ENCODE results near the gene COMT.

DNA sequence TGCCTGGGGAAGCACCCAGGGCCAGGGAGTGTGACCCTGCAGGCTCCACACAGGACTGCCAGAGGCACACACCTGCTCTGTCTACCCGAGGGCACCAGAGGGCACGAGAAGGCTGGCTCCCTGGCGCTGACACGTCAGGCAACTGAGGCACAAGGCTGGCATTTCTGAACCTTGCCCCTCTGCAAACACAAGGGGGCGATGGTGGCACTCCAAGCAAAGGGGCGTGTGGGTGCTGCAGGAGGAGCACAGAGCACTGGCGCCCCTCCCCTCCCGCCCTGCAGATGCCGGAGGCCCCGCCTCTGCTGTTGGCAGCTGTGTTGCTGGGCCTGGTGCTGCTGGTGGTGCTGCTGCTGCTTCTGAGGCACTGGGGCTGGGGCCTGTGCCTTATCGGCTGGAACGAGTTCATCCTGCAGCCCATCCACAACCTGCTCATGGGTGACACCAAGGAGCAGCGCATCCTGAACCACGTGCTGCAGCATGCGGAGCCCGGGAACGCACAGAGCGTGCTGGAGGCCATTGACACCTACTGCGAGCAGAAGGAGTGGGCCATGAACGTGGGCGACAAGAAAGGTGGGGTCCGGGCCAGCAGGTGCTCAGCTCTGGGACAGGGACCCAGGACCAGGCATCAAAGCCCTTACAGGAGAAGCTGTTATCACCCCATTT is 20.8 kb downstream of the COMT start:
- TF ChIP-seq, protein P1, sequence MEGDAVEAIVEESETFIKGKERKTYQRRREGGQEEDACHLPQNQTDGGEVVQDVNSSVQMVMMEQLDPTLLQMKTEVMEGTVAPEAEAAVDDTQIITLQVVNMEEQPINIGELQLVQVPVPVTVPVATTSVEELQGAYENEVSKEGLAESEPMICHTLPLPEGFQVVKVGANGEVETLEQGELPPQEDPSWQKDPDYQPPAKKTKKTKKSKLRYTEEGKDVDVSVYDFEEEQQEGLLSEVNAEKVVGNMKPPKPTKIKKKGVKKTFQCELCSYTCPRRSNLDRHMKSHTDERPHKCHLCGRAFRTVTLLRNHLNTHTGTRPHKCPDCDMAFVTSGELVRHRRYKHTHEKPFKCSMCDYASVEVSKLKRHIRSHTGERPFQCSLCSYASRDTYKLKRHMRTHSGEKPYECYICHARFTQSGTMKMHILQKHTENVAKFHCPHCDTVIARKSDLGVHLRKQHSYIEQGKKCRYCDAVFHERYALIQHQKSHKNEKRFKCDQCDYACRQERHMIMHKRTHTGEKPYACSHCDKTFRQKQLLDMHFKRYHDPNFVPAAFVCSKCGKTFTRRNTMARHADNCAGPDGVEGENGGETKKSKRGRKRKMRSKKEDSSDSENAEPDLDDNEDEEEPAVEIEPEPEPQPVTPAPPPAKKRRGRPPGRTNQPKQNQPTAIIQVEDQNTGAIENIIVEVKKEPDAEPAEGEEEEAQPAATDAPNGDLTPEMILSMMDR (IDR thresholded peaks at IDR 0.05), result peak in 3 of 4 experiments; percentile 12 to 39 (median 13)
- no peak for TF ChIP-seq POLR2A (IDR thresholded peaks at IDR 0.05)
